Ovary (tissue), 9 donors: ENCODE results near the gene ZAR1. TPM values are rescaled to one million over a fixed set of nuclear protein-coding genes. Genes with fewer than 3 reads are reported as not detected.

Experiments
- DNase-seq, 5 donors: peaks; one replicate each; pipeline ENCODE4 v3.0.0-alpha.2; 2019 to 2020
- H3K27ac ChIP-seq, 2 donors: fragments of 200-600 bp; one replicate each; pipeline versions ENCODE4 v1.5.1 to v1.8.0; 2019 to 2022
- H3K27me3 ChIP-seq: fragments of 200-600 bp; one replicate; pipeline ENCODE4 v1.8.0; 2022
- H3K36me3 ChIP-seq: fragments of 200-600 bp; sonication (generic); one replicate; pipeline ENCODE4 v1.5.1; 2019
- H3K4me1 ChIP-seq: one replicate; pipeline ENCODE4 v1.8.1; 2013; ENCODE audit warnings: mild to moderate bottlenecking, moderate library complexity; ENCODE audit not compliant: insufficient read depth
- H3K4me3 ChIP-seq: fragments of 200-600 bp; sonication (generic); one replicate; pipeline ENCODE4 v1.5.1; 2017
- H3K9me3 ChIP-seq, 2 donors: fragments of 200-600 bp in 1 of 2; sonication (generic) in 1 of 2; one replicate each; pipeline versions ENCODE4 v1.5.1 to v1.8.1; 2013 to 2019; ENCODE audit warnings: mild to moderate bottlenecking in 1 of 2, moderate library complexity in 1 of 2
- EP300 ChIP-seq: sonication (generic); formaldehyde crosslinking; IDR thresholded peaks from one replicate; pipeline ENCODE4 v1.6.1; 2017; ENCODE audit warnings: antibody characterized with exemption
- POLR2A ChIP-seq: fragments of 450-650 bp; IDR thresholded peaks from one replicate; pipeline ENCODE4 v1.6.1; 2017; ENCODE audit warnings: antibody characterized with exemption, mild to moderate bottlenecking, moderate library complexity
- WGBS, 3 donors: extraction: QIAGEN DNeasy Blood & Tissue Kit in 1 of 3; methylation state at CpG; one replicate each; pipeline versions ENCODE4 v1.1.5 to v1.1.7; 2013 to 2017; 5-methylcytosine and 5-hydroxymethylcytosine counted together
- intact Hi-C, 4 donors: fragments of 100-400 bp; cut with DNase I; formaldehyde crosslinking; loops; one replicate each; pipeline versions ENCODE4 v1.11.0 to v1.15.1; 2022 to 2023
- polyA plus RNA-seq, 2 donors: library from polyadenylated mRNA; stranded (reverse); fragments of 200-250 nt in 1 of 2; fragments of 350-450 nt in 1 of 2; fragmentation: Illumina TruSeq in 1 of 2; extraction: RNeasy Lipid Tissue Mini Kit (QIAGEN cat#74804) in 1 of 2; gene quantifications; one replicate each; pipeline ENCODE4 v1.2.3, GENCODE V29; 2013 to 2014
- total RNA-seq, 7 donors: library from RNA; depleted of rRNA in 2 of 7; stranded (reverse); fragments of >200 nt in 2 of 7; fragmentation: NEBNext Ultra II Directional in 3 of 7; extraction: Animal tissue kit (Norgen Biotek cat#: 25700) in 3 of 7; gene quantifications; one replicate each; pipeline versions ENCODE4 v1.1.0 to v1.2.4, GENCODE V29; 2016 to 2023
- TF ChIP-seq, protein P1 (sequence below), 3 donors: fragments of 450-650 bp in 2 of 3; fragments of 200-600 bp in 1 of 3; IDR thresholded peaks; one replicate each; pipeline versions ENCODE4 v1.5.1 to v1.8.0; 2016 to 2022; ENCODE audit warnings: antibody characterized with exemption in 3 of 3, mild to moderate bottlenecking in 1 of 3
- donor health status: DM: no; HTN: no; CAD: no; lungs with moderate emphysema.
- donor health status: DM: no; HTN: no; CAD: no.
- donor health status: Bipolar disorder and iron deficiency.
- donor health status: DM: yes; HTN: yes; CAD: no.
- donor health status: DM: no; HTN: no; CAD: no.
- donor health status: DM: yes; HTN: yes; CAD: no.

ZAR1 gene
- total and polyA plus RNA-seq, 9 donors: 0.31 TPM; not detected in 8

DNA sequence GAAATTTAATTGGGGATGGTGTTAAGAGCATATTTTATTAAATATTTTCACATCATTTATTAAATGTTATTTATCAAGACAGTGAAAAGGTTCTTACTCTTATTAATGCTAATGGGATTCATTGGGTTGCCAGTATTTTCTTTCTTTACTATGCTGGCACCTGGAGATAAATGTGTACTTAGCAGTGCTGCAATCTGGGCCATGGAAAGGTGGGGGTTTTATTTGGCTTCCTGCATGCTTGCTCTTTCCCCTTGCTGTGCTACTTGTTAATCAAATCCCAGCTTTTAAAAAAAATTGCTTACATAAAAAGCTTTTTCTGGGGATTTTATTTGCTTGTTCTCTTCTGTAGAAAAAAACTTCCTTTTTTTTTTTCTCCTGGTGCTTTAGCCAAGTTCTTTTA lies 48.3 kb downstream of the ZAR1 start:
- Histone ChIP-seq H3K4me1 (no peaks in the 10 kb centered on the region), H3K27ac (no peak overlapping the region), H3K27me3 (no peaks in the 10 kb centered on the region), H3K4me3 (no peak overlapping the region), H3K36me3 (no peaks in the 10 kb centered on the region), H3K9me3 (no peaks in the 10 kb centered on the region)
- TF ChIP-seq POLR2A: no peak
- TF ChIP-seq, protein P1, sequence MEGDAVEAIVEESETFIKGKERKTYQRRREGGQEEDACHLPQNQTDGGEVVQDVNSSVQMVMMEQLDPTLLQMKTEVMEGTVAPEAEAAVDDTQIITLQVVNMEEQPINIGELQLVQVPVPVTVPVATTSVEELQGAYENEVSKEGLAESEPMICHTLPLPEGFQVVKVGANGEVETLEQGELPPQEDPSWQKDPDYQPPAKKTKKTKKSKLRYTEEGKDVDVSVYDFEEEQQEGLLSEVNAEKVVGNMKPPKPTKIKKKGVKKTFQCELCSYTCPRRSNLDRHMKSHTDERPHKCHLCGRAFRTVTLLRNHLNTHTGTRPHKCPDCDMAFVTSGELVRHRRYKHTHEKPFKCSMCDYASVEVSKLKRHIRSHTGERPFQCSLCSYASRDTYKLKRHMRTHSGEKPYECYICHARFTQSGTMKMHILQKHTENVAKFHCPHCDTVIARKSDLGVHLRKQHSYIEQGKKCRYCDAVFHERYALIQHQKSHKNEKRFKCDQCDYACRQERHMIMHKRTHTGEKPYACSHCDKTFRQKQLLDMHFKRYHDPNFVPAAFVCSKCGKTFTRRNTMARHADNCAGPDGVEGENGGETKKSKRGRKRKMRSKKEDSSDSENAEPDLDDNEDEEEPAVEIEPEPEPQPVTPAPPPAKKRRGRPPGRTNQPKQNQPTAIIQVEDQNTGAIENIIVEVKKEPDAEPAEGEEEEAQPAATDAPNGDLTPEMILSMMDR (IDR thresholded peaks at IDR 0.05): no peak
- TF ChIP-seq EP300: no peak
- intact Hi-C loops: no loop called here
- DNase-seq: no peak

DNA sequence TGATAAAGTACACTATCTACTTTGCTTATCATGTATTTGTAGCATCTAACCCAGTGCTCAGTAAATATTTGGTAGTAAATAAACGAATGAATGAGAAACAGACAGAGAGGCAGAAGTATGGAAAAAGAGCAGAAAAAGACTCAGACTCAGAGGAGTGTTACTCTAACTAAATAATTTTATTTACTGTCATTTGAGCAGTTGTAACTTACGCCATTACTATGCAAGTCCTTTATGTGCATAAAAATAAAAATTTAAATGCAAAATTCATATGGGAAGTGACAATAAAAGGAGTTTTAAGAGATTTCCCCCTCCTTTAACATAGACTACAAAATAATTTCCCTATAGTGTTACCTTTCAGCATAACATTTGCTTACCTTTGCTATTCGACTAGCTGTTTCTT lies 49.5 kb downstream of the ZAR1 start:
- H3K36me3 ChIP-seq: no peaks in the 10 kb centered on the region
- intact Hi-C loops: no loop called here

DNA sequence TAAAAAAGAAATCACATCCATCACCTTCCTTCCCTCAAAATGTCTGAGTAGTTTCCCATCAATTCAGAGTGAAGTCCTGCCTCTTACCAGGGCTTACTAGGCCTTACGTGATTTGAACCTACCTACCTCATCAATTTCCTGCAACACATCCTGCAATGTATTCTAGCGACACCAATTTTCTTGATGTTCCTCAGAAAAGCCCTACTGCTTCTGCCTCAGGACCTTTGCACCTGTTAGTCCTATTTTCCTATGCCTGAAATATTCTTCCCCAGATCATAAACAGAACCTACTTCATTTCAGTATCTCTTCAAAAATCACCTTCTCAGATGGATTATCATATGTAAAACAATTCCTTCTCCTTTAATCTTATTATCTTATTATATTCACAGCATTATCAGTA lies 52.8 kb downstream of the ZAR1 start:
- TF ChIP-seq, protein P1 (IDR thresholded peaks at IDR 0.05): no peak
- TF ChIP-seq EP300 (no peak), POLR2A (no peak)
- no peaks in the 10 kb centered on the region for H3K36me3 ChIP-seq
- 97 to 100% (median 98%) methylated on average over 2 of the region's 2 CpGs for WGBS, 3 donors

More for the DNA sequence above, 49.5 kb downstream of the ZAR1 start:
- no peak for DNase-seq
- TF ChIP-seq, protein P1 (IDR thresholded peaks at IDR 0.05): no peak
- no peak for TF ChIP-seq POLR2A
- TF ChIP-seq EP300: no peak
- H3K9me3 ChIP-seq: no peaks in the 10 kb centered on the region
- no peaks in the 10 kb centered on the region for H3K27me3 ChIP-seq
- H3K27ac ChIP-seq: no peak overlapping the region
- H3K4me1 ChIP-seq: no peaks in the 10 kb centered on the region
- H3K4me3 ChIP-seq: no peak overlapping the region
- 85 to 91% (median 88%) methylated on average over 3 of the region's 3 CpGs for WGBS, 3 donors

DNA sequence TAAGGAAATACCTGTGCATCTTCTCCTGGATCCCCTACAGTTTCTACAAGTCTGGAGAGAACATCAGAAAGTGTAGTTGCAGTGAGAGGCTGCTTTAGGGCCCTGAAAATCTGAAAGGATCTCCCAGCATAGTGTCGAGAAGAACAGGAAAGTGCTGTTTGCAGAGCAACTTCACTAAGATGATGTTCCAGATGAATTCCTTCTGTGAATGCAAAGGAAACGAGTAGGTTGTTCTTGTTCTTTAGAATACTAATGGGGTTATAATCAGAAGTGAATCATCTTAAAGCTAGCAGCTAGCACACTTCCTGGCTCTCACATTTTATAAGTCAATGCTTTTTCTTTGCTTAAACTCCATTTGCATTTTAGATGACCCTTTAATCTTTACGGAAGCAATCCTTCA lies 53.7 kb downstream of the ZAR1 start:
- Histone ChIP-seq H3K9me3 (no peaks in the 10 kb centered on the region), H3K36me3 (no peaks in the 10 kb centered on the region), H3K4me1 (no peaks in the 10 kb centered on the region), H3K4me3 (no peak overlapping the region), H3K27ac (no peak overlapping the region), H3K27me3 (no peaks in the 10 kb centered on the region)
- DNase-seq: no peak
- TF ChIP-seq EP300 (no peak), POLR2A (no peak)
- TF ChIP-seq, protein P1 (IDR thresholded peaks at IDR 0.05): no peak
- intact Hi-C loops: no loop called here
- WGBS, 3 donors: 82 to 95% (median 92%) methylated on average over 3 of the region's 3 CpGs

More for the DNA sequence above, 52.8 kb downstream of the ZAR1 start:
- no peak for DNase-seq
- H3K27ac ChIP-seq: no peak overlapping the region
- no peak overlapping the region for H3K4me3 ChIP-seq
- no peaks in the 10 kb centered on the region for H3K9me3 ChIP-seq
- intact Hi-C loops: no loop called here
- no peaks in the 10 kb centered on the region for H3K4me1 ChIP-seq
- no peaks in the 10 kb centered on the region for H3K27me3 ChIP-seq

Other genes with a start within 250 kb of the ZAR1 start
- gene TEC, start 220.4 kb upstream of the ZAR1 start, total RNA-seq: 1 to 10 TPM in 4 of 7 donors, under 1 TPM in 3; 0.43 to 4.0 (median 1.4) TPM
- 1 to 10 TPM in 1 of 2 donors, under 1 TPM in 1; 0.67 to 1.5 TPM for gene TEC, start 220.4 kb upstream of the ZAR1 start, polyA plus RNA-seq
- gene SLAIN2, start 148.7 kb upstream of the ZAR1 start, total RNA-seq: 100 to 1,000 TPM in 1 of 7 donors, 10 to 100 TPM in 6; 38.4 to 127 (median 81.7) TPM
- gene SLAIN2, start 148.7 kb upstream of the ZAR1 start, polyA plus RNA-seq: 100 to 1,000 TPM in 1 of 2 donors, 10 to 100 TPM in 1; 38.2 to 133 TPM
- under 1 TPM in 2 of 7 donors, not detected in 5; 0.11 to 0.12 TPM for gene SLC10A4, start 6.9 kb upstream of the ZAR1 start, total RNA-seq
- gene SLC10A4, start 6.9 kb upstream of the ZAR1 start, polyA plus RNA-seq: under 1 TPM; 0.05 to 0.20 TPM